ENCODE data around the gene RNH1.

The RNH1 gene

DNA sequence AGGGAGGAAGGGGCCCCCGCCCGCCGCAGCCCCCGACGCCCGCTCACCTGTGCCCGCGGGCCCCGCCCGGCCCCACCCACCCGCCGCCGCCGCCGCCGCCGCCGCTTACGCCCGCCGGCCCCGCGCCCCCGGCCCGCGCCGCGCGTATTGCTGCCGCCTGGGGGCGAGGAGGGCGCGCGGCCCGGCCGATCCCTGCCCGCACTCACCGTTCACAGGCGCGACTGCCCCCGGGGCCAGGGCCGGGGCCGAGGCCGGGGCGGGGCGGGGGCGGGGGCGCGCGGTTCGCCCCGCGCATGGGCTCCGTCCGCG lies 28.1 kb upstream of the RNH1 start:
- DNase-seq (ENCODE audit: low spot score in 2 of 2), result no peak
- Mint-ChIP-seq H3K27ac (ENCODE audit: low read depth) (no peak overlapping the region), H3K4me1 (peaks cover 16% of the 10 kb centered on the region), H3K27me3 (no peaks in the 10 kb centered on the region), H3K9me3 (no peaks in the 10 kb centered on the region), H3K36me3 (ENCODE audit: insufficient read depth) (peaks cover 15% of the 10 kb centered on the region), H3K4me3 (peak overlapping the region; percentile 91)
- ATAC-seq (replicated peaks; ENCODE audit: extremely low read depth, poor library complexity, severe bottlenecking), result peak; percentile 7

DNA sequence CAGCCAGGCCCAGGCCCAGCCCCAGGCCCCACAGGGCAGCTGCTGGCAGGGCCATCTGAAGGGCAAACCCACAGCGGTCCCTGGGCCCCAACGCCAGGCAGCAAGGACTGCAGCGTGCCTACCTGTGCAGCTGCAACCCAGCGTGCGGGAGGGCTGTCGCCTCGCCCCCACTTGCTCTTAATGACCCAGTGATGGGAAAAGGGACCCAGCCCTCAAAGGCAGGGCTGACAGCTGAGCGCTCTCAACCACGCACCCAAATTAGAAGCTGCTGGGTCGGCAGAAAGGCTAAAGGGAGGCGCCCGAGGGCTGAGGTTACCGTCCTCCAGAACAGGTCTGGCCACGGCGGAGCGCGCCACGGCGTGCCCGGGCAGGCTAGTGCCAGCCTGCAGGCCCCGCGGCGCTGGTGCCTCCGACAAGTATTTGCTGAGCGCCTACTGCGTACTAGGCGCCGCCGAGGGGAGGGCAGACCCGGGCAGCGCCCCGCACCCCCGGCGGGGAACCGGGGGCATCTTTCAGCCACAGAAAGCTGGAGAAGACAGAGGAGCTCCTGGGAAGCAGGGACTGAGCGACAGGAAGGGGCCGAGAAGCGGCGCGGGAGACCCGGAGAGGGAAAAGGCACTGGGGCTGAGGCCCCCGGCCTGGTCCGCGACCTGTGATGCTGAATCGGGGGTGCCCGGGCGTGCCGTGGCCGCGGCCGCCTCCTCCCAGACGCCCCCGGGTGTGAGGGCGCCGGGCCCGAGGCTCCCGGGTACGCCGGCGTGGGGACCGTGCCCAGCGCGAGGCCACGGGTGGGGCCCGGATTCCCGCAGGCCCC lies 27.6 kb upstream of the RNH1 start:
- DNase-seq (ENCODE audit: low spot score in 2 of 2) (no peak), ATAC-seq (replicated peaks; ENCODE audit: extremely low read depth, poor library complexity, severe bottlenecking) (no peak)
- H3K36me3 Mint-ChIP-seq (ENCODE audit: insufficient read depth), result peaks cover 15% of the 10 kb centered on the region
- peaks cover 16% of the 10 kb centered on the region for H3K4me1 Mint-ChIP-seq
- H3K9me3 Mint-ChIP-seq, result no peaks in the 10 kb centered on the region
- H3K4me3 Mint-ChIP-seq, result peak overlapping the region; percentile 71
- no peaks in the 10 kb centered on the region for H3K27me3 Mint-ChIP-seq
- H3K27ac Mint-ChIP-seq (ENCODE audit: low read depth), result no peak overlapping the region

- no peaks in the 10 kb centered on the region for H3K27me3 Mint-ChIP-seq
- DNase-seq (ENCODE audit: low spot score in 2 of 2), result no peak
- no peaks in the 10 kb centered on the region for H3K9me3 Mint-ChIP-seq
- H3K4me1 Mint-ChIP-seq, result peaks cover 16% of the 10 kb centered on the region
- H3K4me3 Mint-ChIP-seq, result peak overlapping the region; percentile 71
- no peak for ATAC-seq (replicated peaks; ENCODE audit: extremely low read depth, poor library complexity, severe bottlenecking)
- H3K27ac Mint-ChIP-seq (ENCODE audit: low read depth), result no peak overlapping the region
- peaks cover 15% of the 10 kb centered on the region for H3K36me3 Mint-ChIP-seq (ENCODE audit: insufficient read depth)
Measured at GRCh38 chr11:533586-534395, 26.7 kb upstream of the RNH1 start.

GRCh38 chr11:532986-533585 lies 26.0 kb upstream of the RNH1 start:
- H3K4me1 Mint-ChIP-seq, result peaks cover 15% of the 10 kb centered on the region
- no peaks in the 10 kb centered on the region for H3K9me3 Mint-ChIP-seq
- no peak for DNase-seq (ENCODE audit: low spot score in 2 of 2)
- peaks cover 15% of the 10 kb centered on the region for H3K36me3 Mint-ChIP-seq (ENCODE audit: insufficient read depth)
- H3K4me3 Mint-ChIP-seq, result no peak overlapping the region
- H3K27me3 Mint-ChIP-seq, result no peaks in the 10 kb centered on the region
- ATAC-seq (replicated peaks; ENCODE audit: extremely low read depth, poor library complexity, severe bottlenecking), result no peak
- H3K27ac Mint-ChIP-seq (ENCODE audit: low read depth), result no peak overlapping the region

GRCh38 chr11:532527-532985 lies 25.5 kb upstream of the RNH1 start:
- no peaks in the 10 kb centered on the region for H3K27me3 Mint-ChIP-seq
- H3K4me1 Mint-ChIP-seq, result peaks cover 10% of the 10 kb centered on the region
- DNase-seq (ENCODE audit: low spot score in 2 of 2) (no peak), ATAC-seq (replicated peaks; ENCODE audit: extremely low read depth, poor library complexity, severe bottlenecking) (no peak)
- H3K4me3 Mint-ChIP-seq, result no peak overlapping the region
- H3K27ac Mint-ChIP-seq (ENCODE audit: low read depth), result no peak overlapping the region
- H3K9me3 Mint-ChIP-seq, result no peaks in the 10 kb centered on the region
- H3K36me3 Mint-ChIP-seq (ENCODE audit: insufficient read depth), result peaks cover 15% of the 10 kb centered on the region

DNA sequence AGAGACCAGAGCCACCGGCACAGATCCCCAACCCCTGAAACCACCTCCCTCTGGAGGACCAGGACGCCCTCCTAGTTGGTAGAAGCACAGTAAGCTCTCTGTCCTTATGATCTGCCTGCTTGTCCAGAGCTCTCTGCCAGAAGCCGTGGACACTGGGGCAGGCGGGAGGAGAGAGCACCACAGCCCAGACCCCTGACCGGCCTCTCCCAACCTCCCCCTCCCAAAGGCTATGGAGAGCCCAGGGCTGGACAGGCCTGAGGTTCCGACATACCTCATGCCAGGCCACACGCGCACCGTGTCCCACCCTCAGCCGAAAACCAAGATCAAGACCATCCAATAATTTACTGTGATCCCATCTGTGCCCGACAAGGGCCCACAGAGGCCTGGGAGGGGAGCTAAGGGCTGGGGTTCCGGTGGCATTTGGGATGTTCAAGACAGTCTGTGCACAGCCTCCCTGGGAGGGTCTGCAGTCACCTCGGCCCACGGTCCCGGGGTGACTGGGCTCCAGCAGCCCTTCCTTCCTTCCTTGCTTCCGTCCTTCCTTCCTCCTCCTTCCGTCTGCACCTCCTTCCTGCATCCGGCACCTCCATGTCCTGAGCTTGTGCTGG lies 25.0 kb upstream of the RNH1 start:
- Mint-ChIP-seq H3K9me3 (no peaks in the 10 kb centered on the region), H3K4me1 (peaks cover 6% of the 10 kb centered on the region), H3K27me3 (no peaks in the 10 kb centered on the region), H3K27ac (ENCODE audit: low read depth) (no peak overlapping the region), H3K36me3 (ENCODE audit: insufficient read depth) (peaks cover 12% of the 10 kb centered on the region), H3K4me3 (no peak overlapping the region)
- ATAC-seq (replicated peaks; ENCODE audit: extremely low read depth, poor library complexity, severe bottlenecking) (no peak), DNase-seq (ENCODE audit: low spot score in 2 of 2) (no peak)

DNA sequence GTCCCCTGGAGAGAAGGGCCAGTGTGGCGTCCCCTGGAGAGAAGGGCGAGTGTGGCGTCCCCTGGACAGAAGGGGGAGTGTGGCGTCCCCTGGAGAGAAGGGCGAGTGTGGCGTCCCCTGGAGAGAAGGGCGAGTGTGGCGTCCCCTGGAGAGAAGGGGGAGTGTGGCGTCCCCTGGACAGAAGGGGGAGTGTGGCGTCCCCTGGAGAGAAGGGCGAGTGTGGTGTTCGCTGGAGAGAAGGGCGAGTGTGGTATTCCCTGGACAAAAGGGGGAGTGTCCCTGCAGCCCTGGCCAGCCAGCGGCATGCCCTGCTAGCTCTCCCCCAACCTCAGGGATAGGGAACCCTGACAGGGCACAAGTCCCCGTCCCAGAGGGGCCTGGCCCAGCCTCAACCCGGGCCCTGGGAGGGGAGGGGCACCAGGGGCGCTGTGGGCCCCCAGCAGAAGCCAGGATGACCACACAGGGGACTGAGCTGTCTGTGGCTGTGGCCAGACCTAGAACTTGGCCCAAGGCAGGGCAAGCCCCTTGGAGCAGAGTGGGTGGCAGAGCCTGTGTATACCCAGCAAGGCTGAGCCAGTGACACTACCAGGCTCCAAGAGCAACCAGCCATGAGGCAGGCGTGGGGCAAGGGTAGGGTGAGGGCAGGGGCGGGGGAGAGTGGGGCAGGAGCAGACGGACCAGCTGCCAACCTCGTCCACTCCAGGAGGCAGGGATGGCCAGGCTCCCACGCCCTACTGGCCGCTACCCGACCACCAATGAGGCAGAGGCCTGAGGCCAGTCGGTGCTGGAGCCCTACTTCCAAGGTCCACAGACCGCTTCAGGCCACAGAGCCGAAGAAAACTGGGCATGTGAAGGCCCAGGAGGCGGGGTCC lies 24.2 kb upstream of the RNH1 start:
- no peak overlapping the region for H3K4me3 Mint-ChIP-seq
- H3K36me3 Mint-ChIP-seq (ENCODE audit: insufficient read depth), result peaks cover 6% of the 10 kb centered on the region
- no peak overlapping the region for H3K27ac Mint-ChIP-seq (ENCODE audit: low read depth)
- ATAC-seq (replicated peaks; ENCODE audit: extremely low read depth, poor library complexity, severe bottlenecking) (no peak), DNase-seq (ENCODE audit: low spot score in 2 of 2) (no peak)
- peaks cover 3% of the 10 kb centered on the region for H3K4me1 Mint-ChIP-seq
- H3K27me3 Mint-ChIP-seq, result no peaks in the 10 kb centered on the region
- H3K9me3 Mint-ChIP-seq, result no peaks in the 10 kb centered on the region

DNA sequence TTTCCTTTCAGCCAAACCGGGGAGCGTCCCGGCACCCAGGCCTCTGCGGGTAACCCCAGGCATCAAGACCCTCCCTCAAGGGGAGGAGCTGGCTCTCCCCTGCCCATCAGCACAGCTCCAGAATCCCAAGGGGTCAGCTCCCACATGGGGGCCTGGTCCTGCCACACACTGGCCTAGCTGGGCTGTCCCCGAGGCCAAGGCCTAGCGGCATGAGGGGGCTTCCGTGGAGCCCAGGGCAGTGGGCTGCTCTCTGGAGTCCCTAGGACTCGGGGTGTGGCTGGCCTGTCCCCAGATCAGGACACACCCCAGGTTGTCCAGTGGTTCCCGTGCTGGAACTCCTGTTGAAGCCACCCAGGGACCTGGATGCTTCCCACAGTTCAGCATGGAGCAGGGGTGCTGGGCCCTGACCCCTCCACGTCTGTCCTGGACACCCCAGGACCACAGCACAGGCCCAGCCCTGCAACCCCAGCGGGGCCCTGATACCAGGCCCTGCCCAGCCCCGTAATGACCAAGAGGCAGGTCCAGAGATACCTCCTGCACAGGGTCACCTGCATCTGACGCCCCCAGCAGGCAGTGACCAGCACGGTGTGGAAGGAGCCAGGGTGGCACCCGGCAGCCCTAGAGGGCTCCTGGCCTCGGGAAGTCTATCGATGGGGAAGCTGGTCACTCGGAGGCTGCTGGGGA lies 22.8 kb upstream of the RNH1 start:
- H3K27me3 Mint-ChIP-seq, result no peaks in the 10 kb centered on the region
- H3K4me1 Mint-ChIP-seq, result no peaks in the 10 kb centered on the region

GRCh38 chr11:528815-529727 lies 22.0 kb upstream of the RNH1 start:
- Mint-ChIP-seq H3K36me3 (ENCODE audit: insufficient read depth) (peaks cover 5% of the 10 kb centered on the region), H3K4me1 (no peaks in the 10 kb centered on the region), H3K27me3 (no peaks in the 10 kb centered on the region)

More for the DNA sequence above, 22.8 kb upstream of the RNH1 start:
- Mint-ChIP-seq H3K9me3 (no peaks in the 10 kb centered on the region), H3K36me3 (ENCODE audit: insufficient read depth) (peaks cover 5% of the 10 kb centered on the region), H3K4me3 (no peak overlapping the region), H3K27ac (ENCODE audit: low read depth) (no peak overlapping the region)
- no peak for ATAC-seq (replicated peaks; ENCODE audit: extremely low read depth, poor library complexity, severe bottlenecking)
- DNase-seq (ENCODE audit: low spot score in 2 of 2), result no peak

DNA sequence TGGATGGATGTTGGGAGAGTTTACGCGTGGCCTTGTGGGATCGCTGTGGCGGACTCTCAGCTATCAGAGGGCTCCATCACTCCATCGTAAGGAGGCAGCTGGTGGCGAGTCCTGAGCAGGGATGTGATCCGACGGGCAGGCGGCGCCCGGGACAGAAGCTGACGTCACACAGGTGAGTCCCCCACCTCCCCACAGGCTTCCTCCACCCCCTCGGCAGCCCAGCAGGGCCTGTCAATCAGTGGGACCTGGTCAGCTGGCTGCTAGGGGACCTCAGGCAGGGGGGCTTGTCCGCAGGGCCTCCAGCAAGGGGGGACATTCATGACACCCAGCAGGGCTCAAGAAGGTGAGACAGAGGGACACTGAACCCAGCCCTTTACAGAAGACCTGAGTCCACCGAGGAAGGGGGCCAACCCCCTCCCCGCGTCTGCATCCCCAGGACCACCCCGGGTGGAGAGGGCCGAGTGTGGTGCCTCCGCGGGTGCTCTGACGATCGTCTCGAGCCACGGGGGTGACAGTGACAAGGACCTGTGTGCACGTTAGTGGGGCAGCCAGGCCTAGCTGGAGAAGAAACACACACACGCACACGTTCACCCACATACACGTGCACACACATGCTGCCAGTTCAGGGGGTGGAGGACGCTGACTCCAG lies 21.2 kb upstream of the RNH1 start:
- Mint-ChIP-seq H3K4me1 (no peaks in the 10 kb centered on the region), H3K36me3 (ENCODE audit: insufficient read depth) (peaks cover 3% of the 10 kb centered on the region), H3K27me3 (no peaks in the 10 kb centered on the region), H3K9me3 (no peaks in the 10 kb centered on the region), H3K27ac (ENCODE audit: low read depth) (no peak overlapping the region), H3K4me3 (no peak overlapping the region)
- DNase-seq (ENCODE audit: low spot score in 2 of 2), result no peak
- no peak for ATAC-seq (replicated peaks; ENCODE audit: extremely low read depth, poor library complexity, severe bottlenecking)

More at GRCh38 chr11:528815-529727, 22.0 kb upstream of the RNH1 start:
- no peak overlapping the region for H3K4me3 Mint-ChIP-seq
- H3K27ac Mint-ChIP-seq (ENCODE audit: low read depth), result no peak overlapping the region
- no peaks in the 10 kb centered on the region for H3K9me3 Mint-ChIP-seq
- ATAC-seq (replicated peaks; ENCODE audit: extremely low read depth, poor library complexity, severe bottlenecking), result no peak
- DNase-seq (ENCODE audit: low spot score in 2 of 2), result no peak

Data from central memory CD8-positive, alpha-beta T cell (primary cell).